Fibroblast of lung (primary cell): ENCODE data around the gene MUC12.

Experiments
- EZH2 ChIP-seq: IDR thresholded peaks from 2 replicates; pipeline ENCODE4 v1.5.1; 2012; ENCODE audit warnings: low read length, control low read depth, mild to moderate bottlenecking; ENCODE audit errors: missing control alignments
- TF ChIP-seq, protein P1 (sequence below), 2 donors: IDR thresholded peaks in 1 of 2; conservative IDR thresholded peaks in 1 of 2; 1 replicate in 1 of 2; 2 replicates in 1 of 2; pipeline ENCODE4 v1.5.1; 2011 to 2012; ENCODE audit warnings: low read length in 2 of 2, control low read depth in 1 of 2, inconsistent platforms in 1 of 2, low read depth in 1 of 2, mild to moderate bottlenecking in 1 of 2

DNA sequence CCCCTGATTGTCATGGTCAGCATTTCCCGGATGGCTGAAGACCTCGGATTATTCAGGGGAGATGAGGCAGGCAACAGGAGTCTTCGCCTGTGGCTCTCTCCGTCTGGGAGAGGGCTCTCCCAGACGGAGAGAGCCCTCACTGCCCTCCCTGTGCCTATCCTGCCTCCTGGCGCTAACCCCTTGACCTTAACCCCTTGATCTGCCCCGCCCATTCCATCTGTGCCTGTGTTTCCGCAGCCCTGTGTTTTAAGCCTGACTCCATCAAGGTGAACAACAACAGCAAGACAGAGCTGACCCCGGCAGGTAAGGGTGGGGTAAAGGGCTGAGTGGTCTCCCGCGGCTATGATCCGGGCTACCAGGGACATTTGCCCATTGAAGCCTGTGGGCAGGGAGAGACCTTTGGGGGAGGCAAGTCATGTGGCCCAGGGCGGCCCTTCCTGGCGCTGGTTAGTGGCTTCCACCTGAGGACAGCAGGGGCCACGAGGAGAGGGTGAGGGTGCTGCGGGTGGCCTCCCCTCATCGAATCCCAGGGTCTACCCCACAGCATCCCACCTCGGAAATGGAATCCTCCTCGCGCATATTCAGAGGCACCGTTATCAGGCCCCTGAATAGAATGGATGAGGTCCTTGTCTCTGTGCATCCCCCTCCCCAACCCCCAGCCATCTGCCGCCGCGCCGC, 4.2 kb upstream of the MUC12 start:
- TF ChIP-seq, protein P1, sequence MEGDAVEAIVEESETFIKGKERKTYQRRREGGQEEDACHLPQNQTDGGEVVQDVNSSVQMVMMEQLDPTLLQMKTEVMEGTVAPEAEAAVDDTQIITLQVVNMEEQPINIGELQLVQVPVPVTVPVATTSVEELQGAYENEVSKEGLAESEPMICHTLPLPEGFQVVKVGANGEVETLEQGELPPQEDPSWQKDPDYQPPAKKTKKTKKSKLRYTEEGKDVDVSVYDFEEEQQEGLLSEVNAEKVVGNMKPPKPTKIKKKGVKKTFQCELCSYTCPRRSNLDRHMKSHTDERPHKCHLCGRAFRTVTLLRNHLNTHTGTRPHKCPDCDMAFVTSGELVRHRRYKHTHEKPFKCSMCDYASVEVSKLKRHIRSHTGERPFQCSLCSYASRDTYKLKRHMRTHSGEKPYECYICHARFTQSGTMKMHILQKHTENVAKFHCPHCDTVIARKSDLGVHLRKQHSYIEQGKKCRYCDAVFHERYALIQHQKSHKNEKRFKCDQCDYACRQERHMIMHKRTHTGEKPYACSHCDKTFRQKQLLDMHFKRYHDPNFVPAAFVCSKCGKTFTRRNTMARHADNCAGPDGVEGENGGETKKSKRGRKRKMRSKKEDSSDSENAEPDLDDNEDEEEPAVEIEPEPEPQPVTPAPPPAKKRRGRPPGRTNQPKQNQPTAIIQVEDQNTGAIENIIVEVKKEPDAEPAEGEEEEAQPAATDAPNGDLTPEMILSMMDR (conservative IDR thresholded peaks at IDR 0.05 in 1 of 2, IDR thresholded peaks at IDR 0.05 in 1 of 2; ENCODE audit: low read depth in 1 of 2, low read length in 2 of 2), result no peak
- no peak for TF ChIP-seq EZH2
